Measurements from ENCODE around the gene HLA-A.

HLA-A gene

DNA sequence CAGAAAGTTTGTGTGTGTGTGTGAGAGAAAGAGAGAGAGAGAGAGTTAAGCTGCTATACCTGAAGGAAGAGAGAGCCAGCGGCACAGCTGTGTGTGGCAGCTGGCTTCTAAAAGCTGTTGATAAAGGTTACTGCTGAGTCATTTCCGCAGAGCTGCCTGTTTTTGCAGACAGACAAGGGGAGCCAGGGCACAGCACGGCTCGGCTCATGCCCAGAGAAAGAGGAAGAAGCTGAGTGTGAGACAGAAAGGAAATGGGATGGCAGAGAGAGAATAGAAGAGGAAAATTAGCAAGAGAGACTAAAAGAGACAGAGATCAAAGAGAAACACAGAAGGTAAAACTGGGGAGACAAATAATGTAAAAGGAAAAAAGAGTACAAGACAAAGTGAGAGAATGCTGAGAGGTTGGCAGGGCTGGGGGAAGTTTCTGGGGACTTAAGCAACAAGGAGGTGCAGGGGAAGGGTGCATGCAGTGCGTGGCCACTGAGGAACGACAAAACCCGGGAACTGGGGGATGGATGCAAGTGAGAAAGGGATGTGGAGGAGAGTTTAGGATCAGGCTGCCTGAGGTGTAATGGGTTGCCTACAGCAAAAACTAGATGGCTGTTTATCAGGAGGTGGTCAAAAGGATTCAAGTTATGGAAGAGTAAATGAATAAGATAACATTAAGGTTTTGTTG lies 22.7 kb downstream of the HLA-A start:
- TF ChIP-seq, protein P1, sequence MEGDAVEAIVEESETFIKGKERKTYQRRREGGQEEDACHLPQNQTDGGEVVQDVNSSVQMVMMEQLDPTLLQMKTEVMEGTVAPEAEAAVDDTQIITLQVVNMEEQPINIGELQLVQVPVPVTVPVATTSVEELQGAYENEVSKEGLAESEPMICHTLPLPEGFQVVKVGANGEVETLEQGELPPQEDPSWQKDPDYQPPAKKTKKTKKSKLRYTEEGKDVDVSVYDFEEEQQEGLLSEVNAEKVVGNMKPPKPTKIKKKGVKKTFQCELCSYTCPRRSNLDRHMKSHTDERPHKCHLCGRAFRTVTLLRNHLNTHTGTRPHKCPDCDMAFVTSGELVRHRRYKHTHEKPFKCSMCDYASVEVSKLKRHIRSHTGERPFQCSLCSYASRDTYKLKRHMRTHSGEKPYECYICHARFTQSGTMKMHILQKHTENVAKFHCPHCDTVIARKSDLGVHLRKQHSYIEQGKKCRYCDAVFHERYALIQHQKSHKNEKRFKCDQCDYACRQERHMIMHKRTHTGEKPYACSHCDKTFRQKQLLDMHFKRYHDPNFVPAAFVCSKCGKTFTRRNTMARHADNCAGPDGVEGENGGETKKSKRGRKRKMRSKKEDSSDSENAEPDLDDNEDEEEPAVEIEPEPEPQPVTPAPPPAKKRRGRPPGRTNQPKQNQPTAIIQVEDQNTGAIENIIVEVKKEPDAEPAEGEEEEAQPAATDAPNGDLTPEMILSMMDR (IDR thresholded peaks at IDR 0.05; ENCODE audit: low read depth, low read length) = no peak
- TF ChIP-seq MYC (IDR thresholded peaks at IDR 0.05; ENCODE audit: low read depth, low read length) = no peak; the same call in 1 of the 2 replicates
- no peak for TF ChIP-seq POLR2A (IDR thresholded peaks at IDR 0.05; ENCODE audit: extremely low read depth, insufficient read length)
- TF ChIP-seq, protein P2, sequence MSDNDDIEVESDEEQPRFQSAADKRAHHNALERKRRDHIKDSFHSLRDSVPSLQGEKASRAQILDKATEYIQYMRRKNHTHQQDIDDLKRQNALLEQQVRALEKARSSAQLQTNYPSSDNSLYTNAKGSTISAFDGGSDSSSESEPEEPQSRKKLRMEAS (IDR thresholded peaks at IDR 0.05; ENCODE audit: low read depth, low read length) = peak; percentile 52; the same call in 1 of the 2 replicates
- H3K4me3 ChIP-seq (ENCODE audit: low read depth, low read length) = peak overlapping the region; percentile 73
- DNase-seq (ENCODE audit: low read depth) = peak; percentile 98

DNA sequence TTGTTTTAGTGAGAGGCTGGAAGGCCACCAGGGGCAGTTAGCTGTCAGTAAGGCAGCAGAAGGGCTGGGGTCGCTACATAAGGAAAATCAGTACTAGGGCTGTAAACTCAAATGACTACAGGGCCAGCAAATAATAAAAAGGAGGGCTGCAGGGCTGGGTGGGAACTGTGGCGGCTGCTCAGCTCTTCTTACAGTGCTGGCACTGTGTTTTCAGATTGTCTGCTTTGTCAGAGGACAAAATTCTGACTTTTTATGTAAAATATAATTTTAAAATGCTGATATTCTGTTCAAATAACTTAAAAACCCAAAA lies 23.2 kb downstream of the HLA-A start:
- peak overlapping the region; percentile 73 for H3K4me3 ChIP-seq (ENCODE audit: low read depth, low read length)
- TF ChIP-seq, protein P2 (IDR thresholded peaks at IDR 0.05; ENCODE audit: low read depth, low read length) = no peak
- TF ChIP-seq MYC (IDR thresholded peaks at IDR 0.05; ENCODE audit: low read depth, low read length) (no peak), POLR2A (IDR thresholded peaks at IDR 0.05; ENCODE audit: extremely low read depth, insufficient read length) (no peak)
- TF ChIP-seq, protein P1 (IDR thresholded peaks at IDR 0.05; ENCODE audit: low read depth, low read length) = no peak
- DNase-seq (ENCODE audit: low read depth) = no peak

DNA sequence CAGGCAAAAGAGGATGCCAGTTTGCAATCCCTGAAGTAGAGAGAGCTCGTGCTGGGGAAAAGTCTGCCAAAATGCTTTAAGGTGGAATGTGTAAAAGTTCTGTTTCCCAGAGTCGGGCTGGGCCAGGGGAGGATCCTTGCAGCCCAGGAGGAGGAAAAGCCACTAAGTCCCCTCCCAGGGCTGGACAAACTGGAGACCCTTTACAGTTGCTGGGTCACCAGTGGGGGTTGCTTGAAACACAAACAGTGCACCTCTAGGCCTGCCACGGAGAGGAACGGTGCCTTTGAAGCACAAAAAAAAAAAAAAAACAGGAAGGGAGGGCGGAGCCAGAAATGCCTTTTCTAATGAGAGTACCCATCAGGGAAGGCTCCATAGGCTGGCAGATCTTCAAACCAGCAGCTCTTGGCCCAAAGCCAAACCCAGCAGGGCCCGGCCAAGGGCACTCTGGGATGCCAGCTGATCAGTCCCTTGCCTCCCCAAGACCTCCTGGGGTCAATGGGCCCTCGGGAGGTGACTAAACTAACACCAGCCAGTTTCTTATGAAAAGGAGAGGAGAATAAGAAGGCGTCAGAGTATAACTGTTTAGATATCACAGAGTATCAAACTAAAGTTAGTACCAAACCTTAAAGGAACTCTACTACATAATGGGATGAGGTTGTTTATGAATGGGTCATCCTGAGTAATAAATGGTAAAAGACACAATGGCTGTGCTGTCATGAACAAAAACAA lies 23.7 kb downstream of the HLA-A start:
- peak; percentile 97 for DNase-seq (ENCODE audit: low read depth)
- peak overlapping the region; percentile 73 for H3K4me3 ChIP-seq (ENCODE audit: low read depth, low read length)
- peak; percentile 51; the same call in 1 of the 2 replicates for TF ChIP-seq MYC (IDR thresholded peaks at IDR 0.05; ENCODE audit: low read depth, low read length)
- TF ChIP-seq, protein P1 (IDR thresholded peaks at IDR 0.05; ENCODE audit: low read depth, low read length) = no peak
- TF ChIP-seq POLR2A (IDR thresholded peaks at IDR 0.05; ENCODE audit: extremely low read depth, insufficient read length) = peak; percentile 40
- TF ChIP-seq, protein P2 (IDR thresholded peaks at IDR 0.05; ENCODE audit: low read depth, low read length) = peak; percentile 39; the same call in 1 of the 2 replicates

DNA sequence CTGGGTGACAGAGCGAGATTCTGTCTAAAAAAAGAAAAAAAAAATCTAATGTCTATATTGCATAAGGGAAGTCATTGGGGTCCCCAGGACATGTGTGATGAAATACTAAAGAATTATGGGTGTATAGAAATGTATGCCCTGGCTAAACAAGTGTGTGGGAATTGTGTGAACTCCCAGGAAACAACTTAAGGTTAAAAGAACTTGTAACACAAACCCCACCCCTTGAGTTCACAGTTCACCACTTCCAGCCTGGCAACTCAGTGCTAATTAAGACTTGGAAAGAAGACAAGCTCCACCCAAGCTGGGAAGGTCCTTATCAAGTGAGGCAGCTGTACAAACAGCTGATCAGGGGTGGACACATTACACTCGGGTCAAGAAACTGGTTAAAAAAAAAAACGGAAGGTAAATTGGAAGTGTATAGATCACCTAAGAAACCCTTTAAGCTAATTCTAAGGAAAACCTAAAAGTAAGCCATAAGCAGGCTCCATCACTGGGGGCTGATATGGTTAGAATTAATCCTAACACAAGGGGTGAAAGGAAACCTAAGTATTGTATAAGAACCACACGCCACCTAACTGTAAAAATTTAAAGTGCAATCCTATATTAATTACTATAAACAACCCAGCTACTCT lies 25.2 kb downstream of the HLA-A start:
- DNase-seq (ENCODE audit: low read depth) = peak; percentile 23
- TF ChIP-seq POLR2A (IDR thresholded peaks at IDR 0.05; ENCODE audit: extremely low read depth, insufficient read length) (no peak), MYC (IDR thresholded peaks at IDR 0.05; ENCODE audit: low read depth, low read length) (no peak)
- TF ChIP-seq, protein P1 (IDR thresholded peaks at IDR 0.05; ENCODE audit: low read depth, low read length) = no peak
- TF ChIP-seq, protein P2 (IDR thresholded peaks at IDR 0.05; ENCODE audit: low read depth, low read length) = no peak
- H3K4me3 ChIP-seq (ENCODE audit: low read depth, low read length) = no peak overlapping the region

DNA sequence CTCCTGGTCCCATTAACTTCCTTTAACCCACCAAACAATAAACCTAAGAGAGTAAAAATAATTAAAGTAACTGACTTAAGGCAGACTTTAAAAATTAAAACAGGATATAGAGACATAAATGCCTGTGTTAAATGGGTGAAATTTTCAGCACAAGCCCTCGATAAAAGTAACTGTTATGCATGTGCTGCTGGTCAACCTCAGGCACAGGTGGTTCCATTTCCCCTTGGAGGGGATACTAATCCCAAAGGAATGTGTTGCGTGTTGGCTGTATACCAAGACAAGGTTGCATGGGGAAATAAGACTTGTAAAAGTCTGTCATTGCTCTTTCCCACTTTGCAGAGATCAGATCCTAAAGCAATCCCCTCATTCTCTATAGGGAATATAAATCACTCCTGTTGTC lies 25.8 kb downstream of the HLA-A start:
- H3K4me3 ChIP-seq (ENCODE audit: low read depth, low read length) = no peak overlapping the region
- TF ChIP-seq MYC (IDR thresholded peaks at IDR 0.05; ENCODE audit: low read depth, low read length) = no peak
- TF ChIP-seq POLR2A (IDR thresholded peaks at IDR 0.05; ENCODE audit: extremely low read depth, insufficient read length) = no peak
- TF ChIP-seq, protein P1 (IDR thresholded peaks at IDR 0.05; ENCODE audit: low read depth, low read length) = no peak
- no peak for DNase-seq (ENCODE audit: low read depth)
